ENCODE results near the gene EDA.

EDA gene

DNA sequence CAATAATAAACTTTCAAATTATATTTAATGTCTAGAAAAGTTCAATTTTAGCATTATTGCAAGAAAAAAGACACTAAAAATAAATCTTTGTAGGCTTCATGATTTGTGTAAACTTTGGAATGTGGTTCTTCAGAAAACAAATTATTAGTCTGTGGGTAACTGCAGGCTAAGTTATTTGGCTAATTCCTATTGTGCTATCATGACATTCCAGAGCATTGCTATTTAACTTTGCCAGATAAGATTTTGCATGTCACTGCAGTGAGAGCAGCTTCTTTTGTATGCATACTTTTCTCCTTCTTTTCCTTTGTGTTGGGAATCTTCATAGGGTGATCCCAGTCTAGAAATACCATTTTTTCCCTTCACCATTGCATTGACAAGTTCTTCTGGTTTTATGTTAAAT is 303.8 kb downstream of the EDA start:
- TF ChIP-seq, protein P1, sequence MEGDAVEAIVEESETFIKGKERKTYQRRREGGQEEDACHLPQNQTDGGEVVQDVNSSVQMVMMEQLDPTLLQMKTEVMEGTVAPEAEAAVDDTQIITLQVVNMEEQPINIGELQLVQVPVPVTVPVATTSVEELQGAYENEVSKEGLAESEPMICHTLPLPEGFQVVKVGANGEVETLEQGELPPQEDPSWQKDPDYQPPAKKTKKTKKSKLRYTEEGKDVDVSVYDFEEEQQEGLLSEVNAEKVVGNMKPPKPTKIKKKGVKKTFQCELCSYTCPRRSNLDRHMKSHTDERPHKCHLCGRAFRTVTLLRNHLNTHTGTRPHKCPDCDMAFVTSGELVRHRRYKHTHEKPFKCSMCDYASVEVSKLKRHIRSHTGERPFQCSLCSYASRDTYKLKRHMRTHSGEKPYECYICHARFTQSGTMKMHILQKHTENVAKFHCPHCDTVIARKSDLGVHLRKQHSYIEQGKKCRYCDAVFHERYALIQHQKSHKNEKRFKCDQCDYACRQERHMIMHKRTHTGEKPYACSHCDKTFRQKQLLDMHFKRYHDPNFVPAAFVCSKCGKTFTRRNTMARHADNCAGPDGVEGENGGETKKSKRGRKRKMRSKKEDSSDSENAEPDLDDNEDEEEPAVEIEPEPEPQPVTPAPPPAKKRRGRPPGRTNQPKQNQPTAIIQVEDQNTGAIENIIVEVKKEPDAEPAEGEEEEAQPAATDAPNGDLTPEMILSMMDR (IDR thresholded peaks at IDR 0.05; ENCODE audit: low read depth, low read length): no peak
- H3K4me3 ChIP-seq (ENCODE audit: low read depth, low read length): no peak overlapping the region

DNA sequence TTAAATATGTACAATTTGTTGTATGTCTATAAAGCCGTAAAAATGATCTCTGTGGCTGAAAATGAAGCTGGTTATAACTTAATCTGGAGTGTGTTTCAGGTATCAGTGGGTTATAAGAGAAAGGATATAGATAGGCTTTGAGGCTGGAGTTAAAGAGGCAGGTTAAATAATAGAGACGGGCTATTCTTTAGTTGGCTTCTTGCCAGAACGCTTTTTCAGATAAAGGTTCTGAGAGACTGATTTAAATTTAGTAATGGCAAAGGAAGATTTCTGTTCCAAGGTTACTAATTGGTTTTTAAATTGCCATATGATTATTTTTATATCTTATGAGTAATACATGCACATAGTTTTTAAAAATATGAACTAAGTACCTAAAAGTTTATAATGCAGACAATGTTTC is 316.4 kb downstream of the EDA start:
- H3K4me3 ChIP-seq (ENCODE audit: low read depth, low read length): no peak overlapping the region
- TF ChIP-seq, protein P1 (IDR thresholded peaks at IDR 0.05; ENCODE audit: low read depth, low read length): no peak

DNA sequence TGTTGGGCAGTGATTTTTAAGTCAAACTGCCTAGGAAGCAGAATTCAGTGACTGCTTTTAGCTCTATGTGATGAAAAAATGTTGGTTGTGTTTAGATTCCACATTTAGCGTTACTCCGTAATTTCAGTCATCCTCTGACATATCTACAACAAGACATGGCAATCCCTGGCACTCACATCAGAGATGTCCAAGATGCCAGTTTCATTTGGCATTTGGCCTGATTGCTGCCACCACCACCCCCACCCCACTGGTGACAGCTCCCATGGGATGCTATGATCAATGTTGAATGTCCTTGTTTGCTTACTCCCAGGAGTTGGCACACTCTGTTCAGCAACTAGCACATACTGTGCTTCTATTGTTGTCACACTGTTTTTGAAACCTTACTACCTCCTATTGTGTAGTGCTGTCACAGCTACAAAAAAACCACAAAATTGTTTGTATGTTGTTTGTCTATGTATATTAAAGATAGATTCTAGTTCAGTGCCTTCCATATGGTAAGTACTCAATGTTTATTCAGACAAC is 332.4 kb downstream of the EDA start:
- no peak overlapping the region for H3K4me3 ChIP-seq (ENCODE audit: low read depth, low read length)
- TF ChIP-seq, protein P1 (IDR thresholded peaks at IDR 0.05; ENCODE audit: low read depth, low read length): no peak

DNA sequence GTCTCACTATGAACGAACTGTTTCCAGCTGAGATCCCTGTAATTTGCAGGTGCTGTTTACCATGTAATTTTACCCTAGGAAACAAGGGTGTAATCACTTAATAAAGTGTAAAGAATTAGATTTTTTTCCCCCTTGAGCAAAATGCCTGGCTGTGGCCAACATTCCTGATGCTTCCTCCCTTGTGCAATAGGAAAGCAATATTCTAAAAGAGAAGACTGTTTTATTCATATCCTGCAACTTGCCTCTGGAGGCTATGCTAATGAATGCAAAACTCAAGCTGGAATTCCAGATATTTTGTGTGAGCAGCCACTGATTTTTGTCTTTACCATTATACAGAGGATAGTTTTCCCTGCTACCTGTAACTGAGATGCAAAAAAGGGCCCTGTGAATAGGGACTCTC is 335.8 kb downstream of the EDA start:
- TF ChIP-seq, protein P1 (IDR thresholded peaks at IDR 0.05; ENCODE audit: low read depth, low read length): no peak
- no peak overlapping the region for H3K4me3 ChIP-seq (ENCODE audit: low read depth, low read length)

DNA sequence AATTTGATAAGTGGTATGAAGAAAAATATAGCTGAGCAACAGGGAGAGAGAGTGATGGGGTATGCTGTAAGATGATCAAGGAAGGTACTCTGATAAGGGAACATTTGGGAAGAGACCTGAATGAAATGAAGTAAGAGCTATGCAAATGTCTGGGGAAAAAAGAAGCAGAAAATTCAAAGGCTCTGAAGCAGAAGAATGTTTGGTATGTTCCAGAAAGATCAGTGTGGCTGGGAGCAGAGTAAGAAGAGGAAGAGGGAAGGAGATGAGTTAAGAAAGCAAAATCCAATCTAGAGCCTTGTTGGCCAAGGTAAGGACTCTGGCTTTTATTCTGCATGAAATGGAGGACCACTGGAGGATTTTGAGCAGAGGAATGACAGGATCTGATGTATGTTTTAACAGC is 343.8 kb downstream of the EDA start:
- H3K4me3 ChIP-seq (ENCODE audit: low read depth, low read length): no peak overlapping the region
- TF ChIP-seq, protein P1 (IDR thresholded peaks at IDR 0.05; ENCODE audit: low read depth, low read length): no peak

DNA sequence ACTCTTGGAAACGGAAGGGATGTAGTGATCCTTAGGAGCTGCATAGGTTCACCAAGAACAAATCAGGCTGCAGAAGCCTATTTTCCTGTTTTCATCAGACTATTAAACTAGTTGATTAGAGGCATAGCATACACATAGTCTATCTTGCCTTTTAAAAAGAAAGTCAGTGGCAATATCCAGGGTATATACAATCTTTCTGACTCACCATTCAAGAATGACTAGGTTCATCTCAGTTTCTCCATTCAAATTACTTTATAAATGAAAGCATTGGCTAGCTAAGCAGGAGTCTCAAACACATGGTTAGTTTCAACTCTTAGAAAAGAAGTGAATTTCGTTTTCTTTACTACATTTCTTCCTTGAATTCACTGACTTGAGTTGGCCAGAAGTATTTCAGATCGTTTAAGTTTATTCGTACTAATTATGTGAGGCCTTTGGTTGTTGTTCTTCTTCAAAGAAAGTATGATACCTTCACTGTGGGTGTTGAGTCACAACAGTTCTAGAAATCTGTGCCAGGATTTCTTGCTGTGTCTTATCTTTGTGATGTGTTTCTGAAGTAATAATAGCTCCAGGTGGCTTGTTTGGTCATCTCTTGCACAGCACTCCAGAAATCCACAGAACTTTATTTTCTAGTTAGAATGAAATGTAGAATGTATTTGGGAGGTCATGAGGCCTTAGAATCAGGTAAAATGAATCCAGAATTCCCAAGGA is 345.6 kb downstream of the EDA start:
- no peak overlapping the region for H3K4me3 ChIP-seq (ENCODE audit: low read depth, low read length)
- TF ChIP-seq, protein P1 (IDR thresholded peaks at IDR 0.05; ENCODE audit: low read depth, low read length): no peak

DNA sequence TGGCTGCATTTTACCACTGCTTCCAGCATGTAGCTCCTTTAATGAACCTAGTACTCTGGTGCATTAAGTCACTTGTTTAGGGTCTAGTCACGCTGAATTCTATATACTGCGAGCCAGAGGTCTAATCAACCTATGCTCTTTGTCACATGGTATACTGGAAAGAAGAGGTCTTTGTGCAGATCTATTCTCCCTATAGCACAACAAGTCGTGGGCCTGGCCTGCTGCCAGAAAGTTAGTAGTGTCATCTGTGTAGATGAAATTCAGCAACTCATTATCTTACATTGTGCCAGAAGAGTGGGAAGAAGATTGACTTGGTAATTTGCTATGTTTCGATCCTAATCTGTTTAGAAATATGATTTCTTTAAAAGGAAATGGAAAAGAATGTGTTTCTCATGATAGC is 353.0 kb downstream of the EDA start:
- TF ChIP-seq, protein P1 (IDR thresholded peaks at IDR 0.05; ENCODE audit: low read depth, low read length): no peak
- H3K4me3 ChIP-seq (ENCODE audit: low read depth, low read length): no peak overlapping the region
